Neural crest cell (in vitro differentiated cells): ENCODE results near the gene FCF1. TPM values are rescaled to one million over a fixed set of nuclear protein-coding genes. Genes with fewer than 3 reads are reported as not detected.

Experiments used
- DNase-seq: peaks from one replicate; pipeline ENCODE4 v3.0.0; 2021; ENCODE audit warnings: low read depth, mixed read lengths, low spot score
- H3K27ac Mint-ChIP-seq: one replicate; pipeline ENCODE4 v1.8.0; 2021; ENCODE audit warnings: mild to moderate bottlenecking, mixed read lengths; ENCODE audit not compliant: unreplicated experiment
- H3K27me3 Mint-ChIP-seq: 2 replicates; pipeline ENCODE4 v1.8.0; 2021; ENCODE audit warnings: low read depth, mild to moderate bottlenecking, mixed read lengths
- H3K36me3 Mint-ChIP-seq: 2 replicates; pipeline ENCODE4 v1.8.0; 2021; ENCODE audit warnings: low read depth, mild to moderate bottlenecking, mixed read lengths
- H3K4me1 Mint-ChIP-seq: 2 replicates; pipeline ENCODE4 v1.8.0; 2021; ENCODE audit warnings: mixed read lengths
- H3K4me3 Mint-ChIP-seq: one replicate; pipeline ENCODE4 v1.8.0; 2021; ENCODE audit warnings: mild to moderate bottlenecking, mixed read lengths
- H3K9me3 Mint-ChIP-seq: 2 replicates; pipeline ENCODE4 v1.8.0; 2021; ENCODE audit warnings: mixed read lengths
- CTCF ChIP-seq: fragments of 200-600 bp; sonication (generic); conservative IDR thresholded peaks from 2 replicates; pipeline ENCODE4 v1.5.0; 2021; ENCODE audit warnings: antibody characterized with exemption, mild to moderate bottlenecking
- total RNA-seq: library from RNA; stranded (reverse); gene quantifications from 2 replicates; pipeline ENCODE4 v1.2.1, GENCODE V29; 2021

FCF1 gene
- total RNA-seq, 1 donor from 2014 or later, result 53.3 TPM

GRCh38 chr14:74733221-74733620 is 20.3 kb downstream of the FCF1 start:
- TF ChIP-seq CTCF, result no peak
- Mint-ChIP-seq H3K4me3 (no peak overlapping the region), H3K9me3 (no peaks in the 10 kb centered on the region), H3K27ac (no peak overlapping the region), H3K27me3 (no peaks in the 10 kb centered on the region), H3K4me1 (no peaks in the 10 kb centered on the region), H3K36me3 (peaks cover 4% of the 10 kb centered on the region)
- no peak for DNase-seq

GRCh38 chr14:74735125-74735524 is 22.2 kb downstream of the FCF1 start:
- H3K4me1 Mint-ChIP-seq, result no peaks in the 10 kb centered on the region

GRCh38 chr14:74737753-74738325 is 24.9 kb downstream of the FCF1 start:
- Mint-ChIP-seq H3K9me3 (no peaks in the 10 kb centered on the region), H3K36me3 (peaks cover 3% of the 10 kb centered on the region), H3K4me3 (no peak overlapping the region), H3K27ac (no peak overlapping the region), H3K27me3 (no peaks in the 10 kb centered on the region), H3K4me1 (no peaks in the 10 kb centered on the region)
- TF ChIP-seq CTCF, result no peak
- no peak for DNase-seq

More at GRCh38 chr14:74735125-74735524, 22.2 kb downstream of the FCF1 start:
- no peak for TF ChIP-seq CTCF
- no peak for DNase-seq
- Mint-ChIP-seq H3K4me3 (no peak overlapping the region), H3K27me3 (no peaks in the 10 kb centered on the region), H3K9me3 (no peaks in the 10 kb centered on the region), H3K27ac (no peak overlapping the region), H3K36me3 (peaks cover 3% of the 10 kb centered on the region)

- TF ChIP-seq CTCF, result no peak
- no peak for DNase-seq
- H3K4me1 Mint-ChIP-seq, result no peaks in the 10 kb centered on the region
- H3K36me3 Mint-ChIP-seq, result peaks cover 3% of the 10 kb centered on the region
- no peak overlapping the region for H3K27ac Mint-ChIP-seq
- H3K9me3 Mint-ChIP-seq, result no peaks in the 10 kb centered on the region
- H3K27me3 Mint-ChIP-seq, result no peaks in the 10 kb centered on the region
- no peak overlapping the region for H3K4me3 Mint-ChIP-seq
These were observed 26.5 kb downstream of the FCF1 start for GRCh38 chr14:74739293-74740030.

- Mint-ChIP-seq H3K27ac (no peak overlapping the region), H3K4me1 (no peaks in the 10 kb centered on the region), H3K36me3 (peaks cover 5% of the 10 kb centered on the region), H3K9me3 (peaks cover 5% of the 10 kb centered on the region), H3K27me3 (no peaks in the 10 kb centered on the region), H3K4me3 (no peak overlapping the region)
- no peak for TF ChIP-seq CTCF
- DNase-seq, result no peak
These were observed 34.3 kb downstream of the FCF1 start for GRCh38 chr14:74747237-74747636.
